MCF 10A (cell line): ENCODE results near the gene OLA1. TPM values are rescaled to one million over a fixed set of nuclear protein-coding genes. Genes with fewer than 3 reads are reported as not detected.

Experiments used
- BruUV-seq: library from RNA; stranded (reverse); fragments of 400-500 nt; replicated peaks from 2 replicates; lab custom pipeline; 2021; lab: Mats Ljungman, UMichigan
- CTCF ChIA-PET: fragments of 300-600 bp; sonication (Branson Sonifier 250); formaldehyde crosslinking; extraction: SDS; loops from one replicate; lab custom pipeline; 2021; ENCODE audit warnings: antibody characterized with exemption, inconsistent platforms; lab: Yijun Ruan, JAX
- POLR2A ChIA-PET: fragments of 300-600, 350-650 bp; sonication (Branson Sonifier 250); formaldehyde crosslinking; extraction: SDS; loops from one replicate; lab custom pipeline; 2020; ENCODE audit warnings: antibody characterized with exemption, inconsistent platforms; lab: Yijun Ruan, JAX
- DNase-seq: peaks from one replicate; pipeline ENCODE4 v3.0.0-alpha.2; 2018; ENCODE audit not compliant: unreplicated experiment
- H3K27ac Mint-ChIP-seq: one replicate; pipeline ENCODE4 v1.8.0; 2022; ENCODE audit warnings: mild to moderate bottlenecking, low read depth, mixed read lengths; ENCODE audit not compliant: unreplicated experiment
- H3K27me3 Mint-ChIP-seq: one replicate; pipeline ENCODE4 v1.8.0; 2022; ENCODE audit warnings: mixed read lengths; ENCODE audit not compliant: insufficient read depth, unreplicated experiment
- H3K36me3 Mint-ChIP-seq: one replicate; pipeline ENCODE4 v1.8.0; 2022; ENCODE audit warnings: mild to moderate bottlenecking, moderate library complexity, mixed read lengths; ENCODE audit not compliant: insufficient read depth, unreplicated experiment
- H3K4me1 Mint-ChIP-seq: one replicate; pipeline ENCODE4 v1.8.0; 2022; ENCODE audit warnings: mixed read lengths; ENCODE audit not compliant: insufficient read depth, unreplicated experiment
- H3K4me3 Mint-ChIP-seq: one replicate; pipeline ENCODE4 v1.8.0; 2022; ENCODE audit warnings: mild to moderate bottlenecking, moderate library complexity, mixed read lengths; ENCODE audit not compliant: unreplicated experiment
- H3K9me3 Mint-ChIP-seq: one replicate; pipeline ENCODE4 v1.8.0; 2022; ENCODE audit warnings: mixed read lengths; ENCODE audit not compliant: unreplicated experiment
- intact Hi-C: fragments of 100-400 bp; cut with micrococcal nuclease; formaldehyde crosslinking; loops from 2 replicates; pipeline ENCODE4 v1.14.1; 2022
- total RNA-seq: library from RNA; stranded (reverse); gene quantifications from 2 replicates; pipeline ENCODE4 v1.2.3, GENCODE V29; 2022
- TF ChIP-seq, protein P1 (sequence below): fragments of 200-600 bp; IDR thresholded peaks from one replicate; pipeline ENCODE4 v1.8.0; 2022; ENCODE audit warnings: antibody characterized with exemption, mild to moderate bottlenecking; ENCODE audit not compliant: unreplicated experiment

Gene OLA1
- total RNA-seq, 1 experiment from 2014 or later: 224 TPM

DNA sequence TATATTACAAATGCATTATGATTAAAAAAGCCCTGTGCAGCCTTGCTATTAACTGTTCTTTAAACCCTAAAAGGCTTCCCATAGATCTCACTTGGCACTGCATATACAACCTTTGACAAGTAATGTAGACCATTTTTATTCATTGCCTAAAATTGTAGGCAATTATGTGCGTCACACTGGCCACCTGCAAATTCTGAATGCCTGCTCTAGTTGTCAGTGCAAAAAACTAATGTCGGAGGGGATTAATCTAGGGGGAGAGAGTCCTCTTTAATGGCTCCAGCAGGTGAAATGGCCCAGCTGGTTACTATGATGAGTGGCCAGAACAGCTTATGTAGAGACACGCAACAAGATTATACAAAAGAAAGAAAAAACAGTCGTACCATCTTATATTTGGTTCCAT is 123.2 kb downstream of the OLA1 start:
- Mint-ChIP-seq H3K4me1 (peaks cover 16% of the 10 kb centered on the region), H3K4me3 (no peak overlapping the region), H3K27ac (peak overlapping the region; percentile 31), H3K9me3 (no peaks in the 10 kb centered on the region), H3K27me3 (no peaks in the 10 kb centered on the region), H3K36me3 (peaks cover 10% of the 10 kb centered on the region)
- BruUV-seq: no TSS peak
- ChIA-PET POLR2A (no interaction called here), CTCF (no interaction called here)
- intact Hi-C loops: no loop called here
- no peak for DNase-seq
- TF ChIP-seq, protein P1, sequence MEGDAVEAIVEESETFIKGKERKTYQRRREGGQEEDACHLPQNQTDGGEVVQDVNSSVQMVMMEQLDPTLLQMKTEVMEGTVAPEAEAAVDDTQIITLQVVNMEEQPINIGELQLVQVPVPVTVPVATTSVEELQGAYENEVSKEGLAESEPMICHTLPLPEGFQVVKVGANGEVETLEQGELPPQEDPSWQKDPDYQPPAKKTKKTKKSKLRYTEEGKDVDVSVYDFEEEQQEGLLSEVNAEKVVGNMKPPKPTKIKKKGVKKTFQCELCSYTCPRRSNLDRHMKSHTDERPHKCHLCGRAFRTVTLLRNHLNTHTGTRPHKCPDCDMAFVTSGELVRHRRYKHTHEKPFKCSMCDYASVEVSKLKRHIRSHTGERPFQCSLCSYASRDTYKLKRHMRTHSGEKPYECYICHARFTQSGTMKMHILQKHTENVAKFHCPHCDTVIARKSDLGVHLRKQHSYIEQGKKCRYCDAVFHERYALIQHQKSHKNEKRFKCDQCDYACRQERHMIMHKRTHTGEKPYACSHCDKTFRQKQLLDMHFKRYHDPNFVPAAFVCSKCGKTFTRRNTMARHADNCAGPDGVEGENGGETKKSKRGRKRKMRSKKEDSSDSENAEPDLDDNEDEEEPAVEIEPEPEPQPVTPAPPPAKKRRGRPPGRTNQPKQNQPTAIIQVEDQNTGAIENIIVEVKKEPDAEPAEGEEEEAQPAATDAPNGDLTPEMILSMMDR: no peak

DNA sequence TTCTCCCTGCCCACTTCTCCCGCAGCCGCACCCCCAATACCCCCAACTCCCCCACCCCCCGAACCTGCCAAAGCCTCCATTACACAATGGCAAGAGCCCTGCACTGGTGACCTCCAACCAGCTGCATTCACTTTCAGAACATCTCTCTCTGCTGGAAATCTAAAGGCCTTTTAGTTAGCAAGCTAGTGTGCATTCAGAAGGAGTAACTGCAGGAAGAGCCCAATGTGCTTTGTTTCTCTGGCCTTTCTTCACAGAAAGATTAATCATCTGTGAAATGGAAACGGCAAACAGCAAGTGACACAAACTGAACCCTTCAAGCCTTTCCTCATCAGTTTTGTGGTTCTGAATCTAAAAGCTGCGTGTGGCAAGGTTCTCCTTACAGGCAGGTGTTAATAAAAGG is 124.2 kb downstream of the OLA1 start:
- Mint-ChIP-seq H3K36me3 (peaks cover 10% of the 10 kb centered on the region), H3K27ac (no peak overlapping the region), H3K27me3 (no peaks in the 10 kb centered on the region), H3K9me3 (no peaks in the 10 kb centered on the region), H3K4me3 (no peak overlapping the region), H3K4me1 (peaks cover 16% of the 10 kb centered on the region)
- POLR2A ChIA-PET: no interaction called here
- BruUV-seq: no TSS peak
- CTCF ChIA-PET: no interaction called here
- intact Hi-C loops: no loop called here
- no peak for DNase-seq
- TF ChIP-seq, protein P1: no peak

DNA sequence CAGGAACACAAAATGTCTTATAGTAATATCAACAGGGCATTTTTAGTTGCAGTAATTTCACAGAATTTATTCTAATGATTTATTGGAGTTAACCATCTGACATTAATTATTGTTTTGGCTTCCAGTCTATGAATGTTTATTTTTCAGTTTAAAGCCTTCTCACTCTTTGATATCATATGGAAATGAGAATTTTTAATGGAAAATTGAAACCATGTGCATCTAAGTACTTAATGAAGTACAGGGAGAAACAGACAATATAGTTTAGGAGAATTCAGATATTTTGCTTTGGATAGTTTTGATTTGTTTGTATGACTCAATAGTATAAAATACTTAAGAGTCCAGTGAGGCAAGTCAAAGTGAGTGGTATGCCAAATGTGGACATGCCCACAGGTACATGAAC is 126.1 kb downstream of the OLA1 start:
- CTCF ChIA-PET: no interaction called here
- BruUV-seq: no TSS peak
- intact Hi-C loops: no loop called here
- no peak for DNase-seq
- H3K27ac Mint-ChIP-seq: no peak overlapping the region
- H3K36me3 Mint-ChIP-seq: peaks cover 11% of the 10 kb centered on the region
- H3K4me1 Mint-ChIP-seq: peaks cover 26% of the 10 kb centered on the region
- no peak overlapping the region for H3K4me3 Mint-ChIP-seq
- no peaks in the 10 kb centered on the region for H3K27me3 Mint-ChIP-seq
- H3K9me3 Mint-ChIP-seq: no peaks in the 10 kb centered on the region
- TF ChIP-seq, protein P1: no peak
- POLR2A ChIA-PET: interaction anchor here (0.8 to 1.3 kb wide), 2 partner anchors 19 to 127 kb away, joined by 3 read pairs; no protein-coding TSS in a partner anchor

DNA sequence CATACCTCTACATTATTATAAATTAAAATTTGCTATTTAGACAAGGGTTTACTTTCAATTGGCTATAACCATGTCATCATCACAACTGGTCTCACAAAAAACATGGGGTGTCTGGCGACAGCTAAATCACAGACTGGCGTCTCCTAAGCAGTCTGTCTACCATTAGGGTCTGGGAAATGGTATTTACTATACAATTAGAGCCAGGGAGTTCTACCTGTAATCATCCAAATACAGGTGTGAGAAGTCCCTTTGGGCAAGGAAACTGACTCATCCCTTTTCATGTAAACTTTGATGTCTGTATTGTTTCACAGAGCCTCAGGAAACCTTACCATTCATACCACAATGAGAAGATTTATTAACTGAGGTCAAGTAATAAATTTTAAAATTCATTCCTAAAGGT is 126.7 kb downstream of the OLA1 start:
- CTCF ChIA-PET: interaction anchor here (0.7 kb wide), 1 partner anchor 1185 kb away, joined by 3 read pairs; no protein-coding TSS in a partner anchor
- H3K36me3 Mint-ChIP-seq: peaks cover 11% of the 10 kb centered on the region
- intact Hi-C loops: no loop called here
- H3K4me1 Mint-ChIP-seq: peaks cover 26% of the 10 kb centered on the region
- no peak overlapping the region for H3K4me3 Mint-ChIP-seq
- TF ChIP-seq, protein P1: no peak
- H3K9me3 Mint-ChIP-seq: no peaks in the 10 kb centered on the region
- peak; percentile 55 for DNase-seq
- H3K27ac Mint-ChIP-seq: no peak overlapping the region
- BruUV-seq: no TSS peak
- POLR2A ChIA-PET: interaction anchor here (0.8 to 1.3 kb wide), 3 partner anchors 11 to 127 kb away, joined by 3 read pairs; no protein-coding TSS in a partner anchor
- H3K27me3 Mint-ChIP-seq: no peaks in the 10 kb centered on the region
